Kidney tubule cell (primary cell): ENCODE data around the gene SLCO4A1.
A peak's percentile ranks its signal among the peaks of the same experiment; 100 is the strongest.

Experiments used
- DNase-seq: peaks from one replicate; pipeline ENCODE4 v3.0.0-alpha.2; 2018; ENCODE audit warnings: low spot score

Gene SLCO4A1

GRCh38 chr20:62606551-62607201, 35.6 kb upstream of the SLCO4A1 start:
- peak; percentile 79 for DNase-seq

- DNase-seq: no peak
Measured at GRCh38 chr20:62607366-62608217, 34.7 kb upstream of the SLCO4A1 start.

- no peak for DNase-seq
Measured at GRCh38 chr20:62608218-62608565, 34.1 kb upstream of the SLCO4A1 start.

GRCh38 chr20:62609279-62609720, 33.0 kb upstream of the SLCO4A1 start:
- DNase-seq: no peak

GRCh38 chr20:62609811-62610757, 32.2 kb upstream of the SLCO4A1 start:
- no peak for DNase-seq

- no peak for DNase-seq
Measured at GRCh38 chr20:62611012-62611411, 31.3 kb upstream of the SLCO4A1 start.

- DNase-seq: no peak
Measured at GRCh38 chr20:62611819-62612218, 30.5 kb upstream of the SLCO4A1 start.

- no peak for DNase-seq
Measured at GRCh38 chr20:62614085-62614960, 28.0 kb upstream of the SLCO4A1 start.

GRCh38 chr20:62614961-62615680, 27.2 kb upstream of the SLCO4A1 start:
- no peak for DNase-seq

- DNase-seq: no peak
Measured at GRCh38 chr20:62615750-62616251, 26.5 kb upstream of the SLCO4A1 start.

- peak; percentile 77 for DNase-seq
Measured at GRCh38 chr20:62616728-62617621, 25.3 kb upstream of the SLCO4A1 start.

GRCh38 chr20:62617711-62618483, 24.4 kb upstream of the SLCO4A1 start:
- DNase-seq: peak; percentile 48

GRCh38 chr20:62618611-62619529, 23.4 kb upstream of the SLCO4A1 start:
- DNase-seq: peak; percentile 70

GRCh38 chr20:62620625-62621024, 21.7 kb upstream of the SLCO4A1 start:
- DNase-seq: no peak

GRCh38 chr20:62621251-62622110, 20.8 kb upstream of the SLCO4A1 start:
- DNase-seq: peak; percentile 50

- DNase-seq: no peak
Measured at GRCh38 chr20:62622178-62622876, 20.0 kb upstream of the SLCO4A1 start.
